Activated CD4-positive, alpha-beta memory T cell treated with anti-CD3 and anti-CD28 coated beads, Interleukin-2, amount 10 ng/mL, durations not matched to agents 7 days and 5 days (primary cell): ENCODE data around the gene BIN2. TPM values are rescaled to one million over a fixed set of nuclear protein-coding genes. Genes with fewer than 3 reads are reported as not detected.
"Not testable (repeated sequence)": the region's sequence is repeated elsewhere in the genome, so short reads cannot be mapped to it uniquely, and the experiment has no call there.

Experiments used
- CTCF ChIA-PET: fragments of 350-600 bp; sonication (Branson Sonifier 250); formaldehyde crosslinking; loops from one replicate; lab custom pipeline; 2021; ENCODE audit warnings: antibody characterized with exemption, inconsistent platforms; lab: Charles Lee
- POLR2A ChIA-PET: fragments of 350-600 bp; sonication (Branson Sonifier 250); formaldehyde crosslinking; loops from one replicate; lab custom pipeline; 2021; ENCODE audit warnings: antibody characterized with exemption; lab: Charles Lee
- DNase-seq: peaks from one replicate; pipeline ENCODE4 v3.0.0-alpha.2; 2020
- H3K27ac Mint-ChIP-seq: one replicate; pipeline ENCODE4 v1.8.0; 2021; ENCODE audit warnings: mild to moderate bottlenecking, mixed read lengths
- H3K27me3 Mint-ChIP-seq: one replicate; pipeline ENCODE4 v1.8.0; 2021; ENCODE audit warnings: mixed read lengths
- H3K36me3 Mint-ChIP-seq: one replicate; pipeline ENCODE4 v1.8.0; 2021; ENCODE audit warnings: low read depth, mixed read lengths
- H3K4me1 Mint-ChIP-seq: one replicate; pipeline ENCODE4 v1.8.0; 2021; ENCODE audit warnings: mixed read lengths
- H3K4me3 Mint-ChIP-seq: one replicate; pipeline ENCODE4 v1.8.0; 2021; ENCODE audit warnings: mild to moderate bottlenecking, mixed read lengths
- H3K9me3 Mint-ChIP-seq: one replicate; pipeline ENCODE4 v1.8.0; 2021; ENCODE audit warnings: mixed read lengths
- total RNA-seq, 2 experiments: library from RNA; stranded (reverse); gene quantifications; one replicate each; pipeline ENCODE4 v1.2.3, GENCODE V29; 2021

Gene BIN2
- total RNA-seq, 2 experiments from 2014 or later: 206 to 214 TPM

GRCh38 chr12:51341251-51342007 is 17.5 kb upstream of the BIN2 start:
- Mint-ChIP-seq H3K36me3 (no peaks in the 10 kb centered on the region), H3K4me1 (peaks cover 11% of the 10 kb centered on the region), H3K9me3 (no peaks in the 10 kb centered on the region), H3K27ac (no peak overlapping the region), H3K27me3 (no peaks in the 10 kb centered on the region), H3K4me3 (no peak overlapping the region)
- DNase-seq: peak; percentile 76
- CTCF ChIA-PET: interaction anchor here (0.6 to 4.4 kb wide), 59 partner anchors 9 to 1538 kb away, joined by 3 to 87 read pairs (median 6); partner anchors contain the start of genes BIN2, DAZAP2, POU6F1 and SLC11A2
- POLR2A ChIA-PET: interaction anchor here (0.5 to 4.4 kb wide), 16 partner anchors 9 to 577 kb away, joined by 3 to 65 read pairs (median 6); partner anchors contain the start of genes BIN2, CSRNP2, DAZAP2 and LETMD1

GRCh38 chr12:51339750-51340149 is 15.8 kb upstream of the BIN2 start:
- H3K27ac Mint-ChIP-seq: no peak overlapping the region
- no peaks in the 10 kb centered on the region for H3K9me3 Mint-ChIP-seq
- CTCF ChIA-PET: interaction anchor here (0.7 to 4.4 kb wide), 9 partner anchors 9 to 573 kb away, joined by 4 to 87 read pairs (median 19); partner anchors contain the start of genes POU6F1 and SMAGP
- H3K4me3 Mint-ChIP-seq: no peak overlapping the region
- H3K36me3 Mint-ChIP-seq: no peaks in the 10 kb centered on the region
- H3K27me3 Mint-ChIP-seq: no peaks in the 10 kb centered on the region
- peaks cover 15% of the 10 kb centered on the region for H3K4me1 Mint-ChIP-seq
- DNase-seq: no peak
- POLR2A ChIA-PET: interaction anchor here (2.1 to 4.4 kb wide), 2 partner anchors 13 to 19 kb away, joined by 10 to 65 read pairs; partner anchors contain the start of gene BIN2

- H3K4me1 Mint-ChIP-seq: peaks cover 17% of the 10 kb centered on the region
- H3K9me3 Mint-ChIP-seq, H3K27me3 Mint-ChIP-seq, H3K27ac Mint-ChIP-seq, POLR2A ChIA-PET, H3K36me3 Mint-ChIP-seq, DNase-seq, H3K4me3 Mint-ChIP-seq: not testable (repeated sequence)
- CTCF ChIA-PET: interaction anchor here (1.0 to 1.7 kb wide), 3 partner anchors 10 to 68 kb away, joined by 3 to 8 read pairs (median 3); no protein-coding TSS in a partner anchor
Observed at GRCh38 chr12:51337336-51337735, 13.4 kb upstream of the BIN2 start.

GRCh38 chr12:51335931-51336330 is 12.0 kb upstream of the BIN2 start:
- CTCF ChIA-PET: interaction anchor here (1.4 kb wide), 1 partner anchor 9 kb away, joined by 4 read pairs; no protein-coding TSS in a partner anchor
- POLR2A ChIA-PET: interaction anchor here (1.1 to 5.8 kb wide), 3 partner anchors 9 to 17 kb away, joined by 4 to 25 read pairs (median 7); partner anchors contain the start of gene BIN2
- Mint-ChIP-seq H3K27me3 (peaks cover 2% of the 10 kb centered on the region), H3K4me3 (no peak overlapping the region), H3K36me3 (no peaks in the 10 kb centered on the region), H3K27ac (no peak overlapping the region), H3K4me1 (peaks cover 12% of the 10 kb centered on the region), H3K9me3 (no peaks in the 10 kb centered on the region)
- DNase-seq: no peak

GRCh38 chr12:51334764-51335163 is 10.8 kb upstream of the BIN2 start:
- Mint-ChIP-seq H3K9me3 (no peaks in the 10 kb centered on the region), H3K4me1 (peaks cover 18% of the 10 kb centered on the region), H3K27me3 (peaks cover 2% of the 10 kb centered on the region), H3K36me3 (no peaks in the 10 kb centered on the region), H3K27ac (no peak overlapping the region), H3K4me3 (no peak overlapping the region)
- ChIA-PET CTCF (no interaction called here), POLR2A (interaction anchor here (5.8 kb wide), 1 partner anchor 11 kb away, joined by 25 read pairs; the partner anchor contains the start of gene BIN2)
- no peak for DNase-seq

GRCh38 chr12:51333536-51333935 is 9.6 kb upstream of the BIN2 start:
- Mint-ChIP-seq H3K36me3 (no peaks in the 10 kb centered on the region), H3K9me3 (no peaks in the 10 kb centered on the region), H3K27ac (no peak overlapping the region), H3K4me1 (peaks cover 28% of the 10 kb centered on the region), H3K27me3 (peaks cover 2% of the 10 kb centered on the region), H3K4me3 (no peak overlapping the region)
- no peak for DNase-seq
- POLR2A ChIA-PET: interaction anchor here (1.5 to 5.8 kb wide), 2 partner anchors 10 to 15 kb away, joined by 4 to 25 read pairs; partner anchors contain the start of gene BIN2
- CTCF ChIA-PET: no interaction called here

- POLR2A ChIA-PET: interaction anchor here (0.8 to 1.5 kb wide), 6 partner anchors 10 to 282 kb away, joined by 3 to 12 read pairs (median 4); partner anchors contain the start of genes DAZAP2, LETMD1 and POU6F1
- Mint-ChIP-seq H3K36me3 (no peaks in the 10 kb centered on the region), H3K4me1 (peaks cover 58% of the 10 kb centered on the region), H3K27me3 (peaks cover 2% of the 10 kb centered on the region), H3K27ac (peak overlapping the region; percentile 64), H3K4me3 (no peak overlapping the region), H3K9me3 (no peaks in the 10 kb centered on the region)
- no peak for DNase-seq
- CTCF ChIA-PET: interaction anchor here (0.6 to 4.0 kb wide), 6 partner anchors 9 to 565 kb away, joined by 3 to 27 read pairs (median 4); no protein-coding TSS in a partner anchor
Observed at GRCh38 chr12:51330186-51330585, 6.2 kb upstream of the BIN2 start.

- CTCF ChIA-PET: interaction anchor here (0.8 to 4.0 kb wide), 5 partner anchors 11 to 565 kb away, joined by 3 to 27 read pairs (median 4); no protein-coding TSS in a partner anchor
Observed at GRCh38 chr12:51329742-51330141, 5.8 kb upstream of the BIN2 start.

GRCh38 chr12:51328587-51328986 is 4.6 kb upstream of the BIN2 start:
- Mint-ChIP-seq H3K4me1 (peaks cover 63% of the 10 kb centered on the region), H3K4me3 (no peak overlapping the region), H3K36me3 (peaks cover 5% of the 10 kb centered on the region), H3K27ac (peak overlapping the region; percentile 49), H3K27me3 (peaks cover 2% of the 10 kb centered on the region), H3K9me3 (no peaks in the 10 kb centered on the region)
- ChIA-PET POLR2A (interaction anchor here (1.0 to 2.8 kb wide), 2 partner anchors 10 to 59 kb away, joined by 3 to 13 read pairs; no protein-coding TSS in a partner anchor), CTCF (interaction anchor here (1.0 kb wide), 1 partner anchor 12 kb away, joined by 7 read pairs; no protein-coding TSS in a partner anchor)
- no peak for DNase-seq

More at GRCh38 chr12:51329742-51330141, 5.8 kb upstream of the BIN2 start:
- Mint-ChIP-seq H3K4me1 (peaks cover 58% of the 10 kb centered on the region), H3K9me3 (no peaks in the 10 kb centered on the region), H3K27me3 (peaks cover 2% of the 10 kb centered on the region), H3K36me3 (peaks cover 3% of the 10 kb centered on the region), H3K4me3 (peak overlapping the region; percentile 25), H3K27ac (peak overlapping the region; percentile 64)
- no peak for DNase-seq
- POLR2A ChIA-PET: interaction anchor here (0.8 to 1.5 kb wide), 6 partner anchors 10 to 281 kb away, joined by 3 to 12 read pairs (median 4); partner anchors contain the start of genes DAZAP2, LETMD1 and POU6F1

- H3K36me3 Mint-ChIP-seq: peaks cover 22% of the 10 kb centered on the region
- DNase-seq: peak; percentile 24
- no peaks in the 10 kb centered on the region for H3K9me3 Mint-ChIP-seq
- H3K27me3 Mint-ChIP-seq: peaks cover 2% of the 10 kb centered on the region
- CTCF ChIA-PET: interaction anchor here (0.7 to 1.6 kb wide), 5 partner anchors 8 to 25 kb away, joined by 3 to 9 read pairs (median 4); no protein-coding TSS in a partner anchor
- POLR2A ChIA-PET: interaction anchor here (0.7 to 2.8 kb wide), 8 partner anchors 8 to 301 kb away, joined by 3 to 13 read pairs (median 4); partner anchors contain the start of genes DAZAP2, POU6F1 and SLC11A2
- peaks cover 70% of the 10 kb centered on the region for H3K4me1 Mint-ChIP-seq
- peak overlapping the region; percentile 45 for H3K4me3 Mint-ChIP-seq
- H3K27ac Mint-ChIP-seq: peak overlapping the region; percentile 97
Observed at GRCh38 chr12:51326698-51327439, 2.9 kb upstream of the BIN2 start.

GRCh38 chr12:51324953-51325352 is 979 bp upstream of the BIN2 start:
- Mint-ChIP-seq H3K9me3 (no peaks in the 10 kb centered on the region), H3K4me1 (peaks cover 82% of the 10 kb centered on the region), H3K27ac (peak overlapping the region; percentile 83), H3K4me3 (peak overlapping the region; percentile 53), H3K36me3 (peaks cover 39% of the 10 kb centered on the region), H3K27me3 (no peaks in the 10 kb centered on the region)
- ChIA-PET POLR2A (interaction anchor here (0.8 to 2.8 kb wide), 2 partner anchors 9 to 276 kb away, joined by 4 to 25 read pairs; no protein-coding TSS in a partner anchor), CTCF (interaction anchor here (1.6 kb wide), 1 partner anchor 16 kb away, joined by 8 read pairs; no protein-coding TSS in a partner anchor)
- no peak for DNase-seq
